ENCODE measurements around the gene ERCC1. TPM values are rescaled to one million over a fixed set of nuclear protein-coding genes. Genes with fewer than 3 reads are reported as not detected.

Gene ERCC1
- total RNA-seq, 1 experiment from 2014 or later = 158 TPM

- intact Hi-C loops (cut with micrococcal nuclease; ENCODE audit: unreplicated experiment) = no loop called here
These were observed 3.8 kb downstream of the ERCC1 start for GRCh38 chr19:45419895-45420294.

GRCh38 chr19:45419396-45419795 is 4.3 kb downstream of the ERCC1 start:
- ChIA-PET POLR2A (ENCODE audit: low non-redundant PET) (no interaction called here), CTCF (no interaction called here)
- Histone ChIP-seq H3K36me3 (ENCODE audit: insufficient read depth, low read length, poor library complexity, severe bottlenecking) (peaks cover 42% of the 10 kb centered on the region), H3K9me3 (ENCODE audit: low read depth, low read length, poor library complexity, severe bottlenecking) (no peaks in the 10 kb centered on the region), H3K4me3 (ENCODE audit: low read depth, low read length, poor library complexity, severe bottlenecking) (no peak overlapping the region), H3K4me1 (ENCODE audit: insufficient read depth, low read length, poor library complexity, severe bottlenecking) (peaks cover 7% of the 10 kb centered on the region), H3K27ac (ENCODE audit: low read depth, low read length, poor library complexity, severe bottlenecking) (no peak overlapping the region), H3K27me3 (replicated peaks; ENCODE audit: insufficient read depth, low read depth, low read length, poor library complexity) (no peaks in the 10 kb centered on the region)
- BruUV-seq (replicated peaks) = no TSS peak
- intact Hi-C loops (cut with micrococcal nuclease; ENCODE audit: unreplicated experiment) = no loop called here
- no peak for TF ChIP-seq CTCF (conservative IDR thresholded peaks at IDR 0.05; ENCODE audit: low read depth, low read length)
- no peak for DNase-seq (ENCODE audit: low spot score)

More at GRCh38 chr19:45419895-45420294, 3.8 kb downstream of the ERCC1 start:
- Histone ChIP-seq H3K27ac (ENCODE audit: low read depth, low read length, poor library complexity, severe bottlenecking) (no peak overlapping the region), H3K4me3 (ENCODE audit: low read depth, low read length, poor library complexity, severe bottlenecking) (no peak overlapping the region), H3K4me1 (ENCODE audit: insufficient read depth, low read length, poor library complexity, severe bottlenecking) (peaks cover 8% of the 10 kb centered on the region), H3K27me3 (replicated peaks; ENCODE audit: insufficient read depth, low read depth, low read length, poor library complexity) (no peaks in the 10 kb centered on the region), H3K9me3 (ENCODE audit: low read depth, low read length, poor library complexity, severe bottlenecking) (no peaks in the 10 kb centered on the region), H3K36me3 (ENCODE audit: insufficient read depth, low read length, poor library complexity, severe bottlenecking) (peaks cover 37% of the 10 kb centered on the region)
- ChIA-PET POLR2A (ENCODE audit: low non-redundant PET) (no interaction called here), CTCF (no interaction called here)
- BruUV-seq (replicated peaks) = no TSS peak
- no peak for DNase-seq (ENCODE audit: low spot score)
- TF ChIP-seq EZH2 (IDR thresholded peaks at IDR 0.05; ENCODE audit: borderline replicate concordance, low read depth, low read length, poor library complexity, severe bottlenecking) = no peak
- no peak for TF ChIP-seq CTCF (conservative IDR thresholded peaks at IDR 0.05; ENCODE audit: low read depth, low read length)

- POLR2A ChIA-PET (ENCODE audit: low non-redundant PET) = no interaction called here
- Histone ChIP-seq H3K4me1 (ENCODE audit: insufficient read depth, low read length, poor library complexity, severe bottlenecking) (peaks cover 7% of the 10 kb centered on the region), H3K27ac (ENCODE audit: low read depth, low read length, poor library complexity, severe bottlenecking) (no peak overlapping the region), H3K9me3 (ENCODE audit: low read depth, low read length, poor library complexity, severe bottlenecking) (no peaks in the 10 kb centered on the region), H3K36me3 (ENCODE audit: insufficient read depth, low read length, poor library complexity, severe bottlenecking) (peaks cover 48% of the 10 kb centered on the region), H3K4me3 (ENCODE audit: low read depth, low read length, poor library complexity, severe bottlenecking) (no peak overlapping the region), H3K27me3 (replicated peaks; ENCODE audit: insufficient read depth, low read depth, low read length, poor library complexity) (no peaks in the 10 kb centered on the region)
- BruUV-seq (replicated peaks) = no TSS peak
- CTCF ChIA-PET = no interaction called here
- TF ChIP-seq EZH2 (IDR thresholded peaks at IDR 0.05; ENCODE audit: borderline replicate concordance, low read depth, low read length, poor library complexity, severe bottlenecking) (no peak), CTCF (conservative IDR thresholded peaks at IDR 0.05; ENCODE audit: low read depth, low read length) (no peak)
- DNase-seq (ENCODE audit: low spot score) = no peak
- intact Hi-C loops (cut with micrococcal nuclease; ENCODE audit: unreplicated experiment) = no loop called here
These were observed 4.9 kb downstream of the ERCC1 start for GRCh38 chr19:45418802-45419201.
